Upper lobe of left lung (tissue), 6 donors: ENCODE data around the gene SEC16A. TPM values are rescaled to one million over a fixed set of nuclear protein-coding genes. Genes with fewer than 3 reads are reported as not detected.

Experiments
- ATAC-seq, 2 donors: fragments of 200-7000 bp; cut with Tn5 transposase; one replicate each; pipeline ENCODE4 v1.9.1; 2022; ENCODE audit warnings: mild to moderate bottlenecking in 2 of 2, moderate library complexity in 2 of 2; ENCODE audit not compliant: low FRiP score in 2 of 2
- DNase-seq, 2 donors: peaks; one replicate each; pipeline ENCODE4 v3.0.0-alpha.2; 2019 to 2020
- H3K27ac ChIP-seq, 4 donors: fragments of 200-600 bp; sonication (generic); one replicate each; pipeline ENCODE4 v1.5.1; 2016 to 2019
- H3K27me3 ChIP-seq, 4 donors: fragments of 200-600 bp; sonication (generic); one replicate each; pipeline ENCODE4 v1.5.1; 2017 to 2019
- H3K36me3 ChIP-seq, 4 donors: fragments of 200-600 bp; sonication (generic); one replicate each; pipeline ENCODE4 v1.5.1; 2016 to 2019
- H3K4me1 ChIP-seq, 4 donors: fragments of 200-600 bp; sonication (generic); one replicate each; pipeline ENCODE4 v1.5.1; 2018 to 2019
- H3K4me3 ChIP-seq, 4 donors: fragments of 200-600 bp; sonication (generic); one replicate each; pipeline ENCODE4 v1.5.1; 2017 to 2019; ENCODE audit warnings: mild to moderate bottlenecking in 2 of 4, moderate library complexity in 1 of 4
- H3K9me3 ChIP-seq, 4 donors: fragments of 200-600 bp; sonication (generic); one replicate each; pipeline ENCODE4 v1.5.1; 2018 to 2019
- CTCF ChIP-seq, 6 experiments: fragments of 450-650 bp in 4 of 6; fragments of 200-600 bp in 2 of 6; sonication (generic) in 2 of 6; IDR thresholded peaks; one replicate each; pipeline ENCODE4 v1.5.1; 2016 to 2019; ENCODE audit warnings: antibody characterized with exemption in 6 of 6
- EP300 ChIP-seq, 4 donors: sonication (generic); formaldehyde crosslinking; IDR thresholded peaks; one replicate each; pipeline ENCODE4 v1.5.1; 2017; ENCODE audit warnings: antibody characterized with exemption in 4 of 4, control low read depth in 2 of 4
- POLR2A ChIP-seq, 4 donors: fragments of 450-650 bp; IDR thresholded peaks; one replicate each; pipeline ENCODE4 v1.5.1; 2016 to 2017; ENCODE audit warnings: antibody characterized with exemption in 4 of 4, mild to moderate bottlenecking in 2 of 4
- POLR2AphosphoS5 ChIP-seq, 2 donors: sonication (generic); formaldehyde crosslinking; IDR thresholded peaks; one replicate each; pipeline ENCODE4 v1.5.1; 2017; ENCODE audit warnings: antibody characterized with exemption in 2 of 2
- WGBS, 2 donors: methylation state at CpG; one replicate each; pipeline ENCODE4 v1.1.5; 2017 to 2018; 5-methylcytosine and 5-hydroxymethylcytosine counted together
- total RNA-seq, 6 donors: library from RNA; depleted of rRNA in 4 of 6; stranded (reverse); fragments of >200 nt in 4 of 6; gene quantifications; one replicate each; pipeline versions ENCODE4 v1.1.0 to v1.2.1, GENCODE V29; 2016 to 2021
- donor health status: DM: no; HTN: no; CAD: no; lungs with moderate emphysema.
- donor health status: DM: no; HTN: yes; CAD: no; lungs with severe emphysema.

Gene SEC16A
- total RNA-seq, 6 donors from 2014 or later, result 64.1 to 89.1 (median 72.1) TPM

- ATAC-seq, result no peak
- WGBS, 2 donors, result 88 to 94% methylated on average over 12 to 27 of the region's 29 CpGs
- H3K36me3 ChIP-seq, result peaks cover 26 to 54% (median 50%) of the 10 kb centered on the region in 4 donors
Measured at GRCh38 chr9:136494531-136495215, 11.8 kb upstream of the SEC16A start.

GRCh38 chr9:136494012-136494411 lies 11.2 kb upstream of the SEC16A start:
- DNase-seq (peak in 1 of 2 donors; percentile 61), ATAC-seq (peak in 1 of 2 donors; percentile 9)
- WGBS, 2 donors, result 73 to 79% methylated on average over 4 to 9 of the region's 9 CpGs
- no peak overlapping the region for H3K4me3 ChIP-seq
- peak overlapping the region in 3 of 4 donors; percentile 26 to 65 (median 53) for H3K27ac ChIP-seq
- H3K9me3 ChIP-seq, result no peaks in the 10 kb centered on the region
- peaks cover 20 to 47% (median 44%) of the 10 kb centered on the region in 4 donors for H3K36me3 ChIP-seq
- no peaks in the 10 kb centered on the region for H3K27me3 ChIP-seq
- TF ChIP-seq POLR2AphosphoS5 (IDR thresholded peaks at IDR 0.05), result no peak
- TF ChIP-seq EP300 (IDR thresholded peaks at IDR 0.05), result no peak
- TF ChIP-seq POLR2A (IDR thresholded peaks at IDR 0.05), result no peak
- no peak for TF ChIP-seq CTCF (IDR thresholded peaks at IDR 0.05)
- peaks cover 0 to 22% (median 6%) of the 10 kb centered on the region in 4 donors for H3K4me1 ChIP-seq

More at GRCh38 chr9:136494531-136495215, 11.8 kb upstream of the SEC16A start:
- Histone ChIP-seq H3K27me3 (no peaks in the 10 kb centered on the region), H3K27ac (peak overlapping the region in 1 of 4 donors; percentile 53), H3K4me3 (no peak overlapping the region), H3K9me3 (no peaks in the 10 kb centered on the region), H3K4me1 (peaks cover 0 to 21% (median 6%) of the 10 kb centered on the region in 4 donors)
- TF ChIP-seq POLR2AphosphoS5 (IDR thresholded peaks at IDR 0.05) (no peak), EP300 (IDR thresholded peaks at IDR 0.05) (no peak), CTCF (IDR thresholded peaks at IDR 0.05) (no peak), POLR2A (IDR thresholded peaks at IDR 0.05) (no peak)
- peak in 1 of 2 donors; percentile 73 for DNase-seq

- no peak for ATAC-seq
- H3K9me3 ChIP-seq, result no peaks in the 10 kb centered on the region
- no peak for DNase-seq
- 87% methylated on average over 8 of the region's 8 CpGs; no CpG with 5 or more reads in 1 of the 2 donors for WGBS, 2 donors
- peaks cover 3 to 27% (median 8%) of the 10 kb centered on the region in 4 donors for H3K4me1 ChIP-seq
- H3K27me3 ChIP-seq, result no peaks in the 10 kb centered on the region
- no peak for TF ChIP-seq POLR2AphosphoS5 (IDR thresholded peaks at IDR 0.05)
- no peak for TF ChIP-seq CTCF (IDR thresholded peaks at IDR 0.05)
- no peak for TF ChIP-seq POLR2A (IDR thresholded peaks at IDR 0.05)
- no peak for TF ChIP-seq EP300 (IDR thresholded peaks at IDR 0.05)
- H3K27ac ChIP-seq, result peak overlapping the region; percentile 3 to 65 (median 40)
- no peak overlapping the region for H3K4me3 ChIP-seq
- peaks cover 16 to 43% (median 39%) of the 10 kb centered on the region in 4 donors for H3K36me3 ChIP-seq
Measured at GRCh38 chr9:136493567-136493971, 10.7 kb upstream of the SEC16A start.

GRCh38 chr9:136492978-136493522 lies 10.2 kb upstream of the SEC16A start:
- Histone ChIP-seq H3K36me3 (peaks cover 16 to 37% (median 34%) of the 10 kb centered on the region in 4 donors), H3K27ac (peak overlapping the region; percentile 3 to 65 (median 36)), H3K4me3 (no peak overlapping the region), H3K9me3 (no peaks in the 10 kb centered on the region), H3K4me1 (peaks cover 3 to 32% (median 11%) of the 10 kb centered on the region in 4 donors), H3K27me3 (no peaks in the 10 kb centered on the region)
- WGBS, 2 donors, result 72 to 76% methylated on average over 14 to 23 of the region's 26 CpGs
- DNase-seq, result peak in 1 of 2 donors; percentile 72
- ATAC-seq, result peak in 1 of 2 donors; percentile 12
- TF ChIP-seq CTCF (IDR thresholded peaks at IDR 0.05), result no peak
- no peak for TF ChIP-seq EP300 (IDR thresholded peaks at IDR 0.05)
- no peak for TF ChIP-seq POLR2A (IDR thresholded peaks at IDR 0.05)
- TF ChIP-seq POLR2AphosphoS5 (IDR thresholded peaks at IDR 0.05), result no peak
